CD8-positive, alpha-beta memory T cell (primary cell): ENCODE data around the gene MBD5. TPM values are rescaled to one million over a fixed set of nuclear protein-coding genes. Genes with fewer than 3 reads are reported as not detected.
A peak's percentile ranks its signal among the peaks of the same experiment; 100 is the strongest.

Source experiments
- CTCF ChIA-PET: fragments of 350-600 bp; sonication (Branson Sonifier 250); formaldehyde crosslinking; loops from one replicate; lab custom pipeline; 2021; ENCODE audit warnings: antibody characterized with exemption; lab: Charles Lee
- POLR2A ChIA-PET: fragments of 350-600 bp; sonication (Branson Sonifier 250); formaldehyde crosslinking; loops from one replicate; lab custom pipeline; 2021; ENCODE audit warnings: antibody characterized with exemption; lab: Charles Lee
- DNase-seq, 5 donors: peaks; one replicate each; pipeline versions ENCODE4 v3.0.0 to v3.0.0-alpha.2; 2020 to 2022; ENCODE audit warnings: mixed read lengths in 1 of 5
- H3K27ac ChIP-seq: one replicate; pipeline ENCODE4 v1.7.0; 2013; ENCODE audit warnings: low read depth, mild to moderate bottlenecking, low read length, moderate library complexity
- H3K27me3 ChIP-seq: 2 replicates; pipeline ENCODE4 v1.7.0; 2013; ENCODE audit warnings: low read length, mild to moderate bottlenecking; ENCODE audit not compliant: insufficient read depth, poor library complexity, severe bottlenecking
- H3K36me3 ChIP-seq: 2 replicates; pipeline ENCODE4 v1.7.0; 2013; ENCODE audit warnings: mild to moderate bottlenecking, low read length, moderate library complexity; ENCODE audit not compliant: insufficient read depth
- H3K4me1 ChIP-seq: 2 replicates; pipeline ENCODE4 v1.7.0; 2013; ENCODE audit warnings: mild to moderate bottlenecking, low read length, moderate library complexity; ENCODE audit not compliant: insufficient read depth
- H3K4me3 ChIP-seq: 2 replicates; pipeline ENCODE4 v1.7.0; 2013; ENCODE audit warnings: mild to moderate bottlenecking, low read length
- H3K9me3 ChIP-seq: 2 replicates; pipeline ENCODE4 v1.7.0; 2013; ENCODE audit warnings: mild to moderate bottlenecking, low read length
- H3K27ac Mint-ChIP-seq, 8 donors: one replicate each; pipeline ENCODE4 v1.8.0; 2020 to 2021; ENCODE audit warnings: mixed read lengths in 8 of 8, mild to moderate bottlenecking in 6 of 8, inconsistent platforms in 3 of 8, moderate library complexity in 3 of 8
- H3K27me3 Mint-ChIP-seq, 2 donors: one replicate each; pipeline ENCODE4 v1.8.0; 2020 to 2021; ENCODE audit warnings: mixed read lengths in 2 of 2, mild to moderate bottlenecking in 1 of 2, moderate library complexity in 1 of 2
- H3K36me3 Mint-ChIP-seq, 3 donors: one replicate each; pipeline ENCODE4 v1.8.0; 2020 to 2021; ENCODE audit warnings: mixed read lengths in 3 of 3, inconsistent platforms in 1 of 3, mild to moderate bottlenecking in 1 of 3
- H3K4me1 Mint-ChIP-seq, 3 donors: one replicate each; pipeline ENCODE4 v1.8.0; 2020 to 2021; ENCODE audit warnings: mixed read lengths in 3 of 3, inconsistent platforms in 1 of 3, mild to moderate bottlenecking in 1 of 3
- H3K4me3 Mint-ChIP-seq, 7 donors: one replicate each; pipeline ENCODE4 v1.8.0; 2020 to 2021; ENCODE audit warnings: mixed read lengths in 7 of 7, mild to moderate bottlenecking in 6 of 7, moderate library complexity in 4 of 7, inconsistent platforms in 2 of 7
- H3K9me3 Mint-ChIP-seq, 5 donors: one replicate each; pipeline ENCODE4 v1.8.0; 2020 to 2022; ENCODE audit warnings: mixed read lengths in 5 of 5, mild to moderate bottlenecking in 3 of 5, moderate library complexity in 2 of 5, inconsistent platforms in 1 of 5
- polyA plus RNA-seq: library from polyadenylated mRNA; unstranded; fragments of 300-500 nt; fragmentation: Illumina TruSeq; gene quantifications from one replicate; pipeline ENCODE4 v1.2.3, GENCODE V29; 2021
- total RNA-seq, 2 experiments: library from RNA; stranded (reverse); gene quantifications; one replicate each; pipeline ENCODE4 v1.2.3, GENCODE V29; 2021

MBD5 gene
- total and polyA plus RNA-seq, 3 experiments from 2014 or later: 15.2 to 18.3 (median 16.9) TPM

- no peaks in the 10 kb centered on the region for H3K9me3 Mint-ChIP-seq
- POLR2A ChIA-PET: no interaction called here
Observed at GRCh38 chr2:148279216-148279615, 258.3 kb downstream of the MBD5 start.

GRCh38 chr2:148282201-148282600 lies 261.3 kb downstream of the MBD5 start:
- Histone ChIP-seq H3K27ac (no peak overlapping the region), H3K9me3 (no peaks in the 10 kb centered on the region), H3K36me3 (no peaks in the 10 kb centered on the region), H3K27me3 (no peaks in the 10 kb centered on the region), H3K4me1 (no peaks in the 10 kb centered on the region), H3K4me3 (no peak overlapping the region)
- peaks cover 2 to 4% (median 4%) of the 10 kb centered on the region in 3 donors for H3K4me1 Mint-ChIP-seq
- ChIA-PET POLR2A (no interaction called here), CTCF (no interaction called here)
- no peak overlapping the region for H3K27ac Mint-ChIP-seq
- H3K9me3 Mint-ChIP-seq: no peaks in the 10 kb centered on the region
- H3K4me3 Mint-ChIP-seq: no peak overlapping the region
- no peak for DNase-seq
- no peaks in the 10 kb centered on the region for H3K27me3 Mint-ChIP-seq
- H3K36me3 Mint-ChIP-seq: peaks cover 10 to 15% (median 10%) of the 10 kb centered on the region in 3 donors

More at GRCh38 chr2:148279216-148279615, 258.3 kb downstream of the MBD5 start:
- H3K4me1 Mint-ChIP-seq: peaks cover 2 to 4% (median 4%) of the 10 kb centered on the region in 3 donors
- H3K27ac Mint-ChIP-seq: peak overlapping the region in 1 of 8 donors; percentile 1
- H3K36me3 ChIP-seq: no peaks in the 10 kb centered on the region
- no peaks in the 10 kb centered on the region for H3K27me3 ChIP-seq
- CTCF ChIA-PET: no interaction called here
- peaks cover under 1 to 11% (median 5%) of the 10 kb centered on the region in 3 donors for H3K36me3 Mint-ChIP-seq
- no peak overlapping the region for H3K4me3 ChIP-seq
- DNase-seq: no peak
- no peaks in the 10 kb centered on the region for H3K27me3 Mint-ChIP-seq
- H3K27ac ChIP-seq: no peak overlapping the region
- no peaks in the 10 kb centered on the region for H3K9me3 ChIP-seq
- no peaks in the 10 kb centered on the region for H3K4me1 ChIP-seq
- no peak overlapping the region for H3K4me3 Mint-ChIP-seq

GRCh38 chr2:148292431-148292830 lies 271.5 kb downstream of the MBD5 start:
- H3K4me3 Mint-ChIP-seq: no peak overlapping the region
- H3K36me3 Mint-ChIP-seq: peaks cover 17 to 26% (median 26%) of the 10 kb centered on the region in 3 donors
- no peak overlapping the region for H3K27ac Mint-ChIP-seq
- H3K9me3 Mint-ChIP-seq: no peaks in the 10 kb centered on the region
- POLR2A ChIA-PET: no interaction called here
- H3K36me3 ChIP-seq: no peaks in the 10 kb centered on the region
- no peaks in the 10 kb centered on the region for H3K9me3 ChIP-seq
- no peaks in the 10 kb centered on the region for H3K27me3 Mint-ChIP-seq
- H3K4me3 ChIP-seq: no peak overlapping the region
- H3K27me3 ChIP-seq: no peaks in the 10 kb centered on the region
- no peaks in the 10 kb centered on the region for H3K4me1 ChIP-seq
- CTCF ChIA-PET: interaction anchor here (1.3 kb wide), 1 partner anchor 10 kb away, joined by 4 read pairs; no protein-coding TSS in a partner anchor
- no peak for DNase-seq
- no peaks in the 10 kb centered on the region for H3K4me1 Mint-ChIP-seq
- H3K27ac ChIP-seq: no peak overlapping the region

- H3K9me3 Mint-ChIP-seq: peaks cover 0 to 1% (median 0%) of the 10 kb centered on the region in 5 donors
- Histone ChIP-seq H3K4me1 (no peaks in the 10 kb centered on the region), H3K27ac (no peak overlapping the region), H3K27me3 (no peaks in the 10 kb centered on the region), H3K9me3 (no peaks in the 10 kb centered on the region), H3K4me3 (no peak overlapping the region), H3K36me3 (no peaks in the 10 kb centered on the region)
- H3K27me3 Mint-ChIP-seq: no peaks in the 10 kb centered on the region
- H3K36me3 Mint-ChIP-seq: peaks cover 18 to 32% (median 27%) of the 10 kb centered on the region in 3 donors
- no peaks in the 10 kb centered on the region for H3K4me1 Mint-ChIP-seq
- CTCF ChIA-PET: no interaction called here
- H3K27ac Mint-ChIP-seq: no peak overlapping the region
- no peak for DNase-seq
- POLR2A ChIA-PET: interaction anchor here (0.5 kb wide), 1 partner anchor 10 kb away, joined by 6 read pairs; no protein-coding TSS in a partner anchor
- no peak overlapping the region for H3K4me3 Mint-ChIP-seq
Observed at GRCh38 chr2:148298196-148298595, 277.3 kb downstream of the MBD5 start.

GRCh38 chr2:148299616-148300015 lies 278.7 kb downstream of the MBD5 start:
- Histone ChIP-seq H3K9me3 (no peaks in the 10 kb centered on the region), H3K27ac (no peak overlapping the region), H3K36me3 (no peaks in the 10 kb centered on the region), H3K27me3 (no peaks in the 10 kb centered on the region), H3K4me3 (no peak overlapping the region), H3K4me1 (no peaks in the 10 kb centered on the region)
- H3K36me3 Mint-ChIP-seq: peaks cover 16 to 24% (median 24%) of the 10 kb centered on the region in 3 donors
- DNase-seq: no peak
- no peaks in the 10 kb centered on the region for H3K4me1 Mint-ChIP-seq
- no peaks in the 10 kb centered on the region for H3K27me3 Mint-ChIP-seq
- H3K27ac Mint-ChIP-seq: no peak overlapping the region
- ChIA-PET POLR2A (no interaction called here), CTCF (no interaction called here)
- no peak overlapping the region for H3K4me3 Mint-ChIP-seq
- peaks cover 0 to 1% (median 0%) of the 10 kb centered on the region in 5 donors for H3K9me3 Mint-ChIP-seq

GRCh38 chr2:148300544-148300943 lies 279.7 kb downstream of the MBD5 start:
- Mint-ChIP-seq H3K36me3 (peaks cover 13 to 21% (median 18%) of the 10 kb centered on the region in 3 donors), H3K4me1 (no peaks in the 10 kb centered on the region), H3K4me3 (no peak overlapping the region), H3K27me3 (no peaks in the 10 kb centered on the region), H3K9me3 (peaks cover 0 to 1% (median 0%) of the 10 kb centered on the region in 5 donors), H3K27ac (no peak overlapping the region)
- Histone ChIP-seq H3K36me3 (no peaks in the 10 kb centered on the region), H3K9me3 (no peaks in the 10 kb centered on the region), H3K4me3 (no peak overlapping the region), H3K27me3 (no peaks in the 10 kb centered on the region), H3K27ac (no peak overlapping the region), H3K4me1 (no peaks in the 10 kb centered on the region)
- ChIA-PET POLR2A (no interaction called here), CTCF (no interaction called here)
- DNase-seq: no peak

GRCh38 chr2:148301362-148301761 lies 280.5 kb downstream of the MBD5 start:
- Mint-ChIP-seq H3K27ac (no peak overlapping the region), H3K36me3 (peaks cover 11 to 16% (median 12%) of the 10 kb centered on the region in 3 donors), H3K4me3 (no peak overlapping the region), H3K9me3 (peaks cover 0 to 1% (median 0%) of the 10 kb centered on the region in 5 donors), H3K4me1 (no peaks in the 10 kb centered on the region), H3K27me3 (no peaks in the 10 kb centered on the region)
- ChIA-PET POLR2A (no interaction called here), CTCF (no interaction called here)
- Histone ChIP-seq H3K27ac (no peak overlapping the region), H3K4me3 (no peak overlapping the region), H3K27me3 (no peaks in the 10 kb centered on the region), H3K9me3 (no peaks in the 10 kb centered on the region), H3K4me1 (no peaks in the 10 kb centered on the region), H3K36me3 (no peaks in the 10 kb centered on the region)
- DNase-seq: no peak

- Histone ChIP-seq H3K4me1 (no peaks in the 10 kb centered on the region), H3K36me3 (no peaks in the 10 kb centered on the region), H3K27ac (no peak overlapping the region), H3K4me3 (no peak overlapping the region), H3K27me3 (no peaks in the 10 kb centered on the region), H3K9me3 (no peaks in the 10 kb centered on the region)
- no peak for DNase-seq
- Mint-ChIP-seq H3K4me3 (no peak overlapping the region), H3K27me3 (no peaks in the 10 kb centered on the region), H3K36me3 (peaks cover 6 to 11% (median 10%) of the 10 kb centered on the region in 3 donors), H3K9me3 (peaks cover 0 to 1% (median 0%) of the 10 kb centered on the region in 5 donors), H3K4me1 (no peaks in the 10 kb centered on the region), H3K27ac (no peak overlapping the region)
- ChIA-PET CTCF (interaction anchor here (1.1 to 1.2 kb wide), 2 partner anchors 10 to 33 kb away, joined by 3 to 4 read pairs; no protein-coding TSS in a partner anchor), POLR2A (no interaction called here)
Observed at GRCh38 chr2:148302526-148302925, 281.6 kb downstream of the MBD5 start.
